K562 treated with DMSO at 1 percent for 24 hours (cell line): ENCODE measurements around the gene METTL23. TPM values are rescaled to one million over a fixed set of nuclear protein-coding genes. Genes with fewer than 3 reads are reported as not detected.

Experiments used
- total RNA-seq: library from RNA; unstranded; fragments of 300-600 nt; gene quantifications from 2 replicates; pipeline ENCODE4 v1.2.3, GENCODE V29; 2022; ENCODE audit warnings: low read depth; ENCODE audit not compliant: insufficient read depth

METTL23 gene, protein sequence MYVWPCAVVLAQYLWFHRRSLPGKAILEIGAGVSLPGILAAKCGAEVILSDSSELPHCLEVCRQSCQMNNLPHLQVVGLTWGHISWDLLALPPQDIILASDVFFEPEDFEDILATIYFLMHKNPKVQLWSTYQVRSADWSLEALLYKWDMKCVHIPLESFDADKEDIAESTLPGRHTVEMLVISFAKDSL
- total RNA-seq = 76.9 and 81.6 TPM in 2 replicates

DNA sequence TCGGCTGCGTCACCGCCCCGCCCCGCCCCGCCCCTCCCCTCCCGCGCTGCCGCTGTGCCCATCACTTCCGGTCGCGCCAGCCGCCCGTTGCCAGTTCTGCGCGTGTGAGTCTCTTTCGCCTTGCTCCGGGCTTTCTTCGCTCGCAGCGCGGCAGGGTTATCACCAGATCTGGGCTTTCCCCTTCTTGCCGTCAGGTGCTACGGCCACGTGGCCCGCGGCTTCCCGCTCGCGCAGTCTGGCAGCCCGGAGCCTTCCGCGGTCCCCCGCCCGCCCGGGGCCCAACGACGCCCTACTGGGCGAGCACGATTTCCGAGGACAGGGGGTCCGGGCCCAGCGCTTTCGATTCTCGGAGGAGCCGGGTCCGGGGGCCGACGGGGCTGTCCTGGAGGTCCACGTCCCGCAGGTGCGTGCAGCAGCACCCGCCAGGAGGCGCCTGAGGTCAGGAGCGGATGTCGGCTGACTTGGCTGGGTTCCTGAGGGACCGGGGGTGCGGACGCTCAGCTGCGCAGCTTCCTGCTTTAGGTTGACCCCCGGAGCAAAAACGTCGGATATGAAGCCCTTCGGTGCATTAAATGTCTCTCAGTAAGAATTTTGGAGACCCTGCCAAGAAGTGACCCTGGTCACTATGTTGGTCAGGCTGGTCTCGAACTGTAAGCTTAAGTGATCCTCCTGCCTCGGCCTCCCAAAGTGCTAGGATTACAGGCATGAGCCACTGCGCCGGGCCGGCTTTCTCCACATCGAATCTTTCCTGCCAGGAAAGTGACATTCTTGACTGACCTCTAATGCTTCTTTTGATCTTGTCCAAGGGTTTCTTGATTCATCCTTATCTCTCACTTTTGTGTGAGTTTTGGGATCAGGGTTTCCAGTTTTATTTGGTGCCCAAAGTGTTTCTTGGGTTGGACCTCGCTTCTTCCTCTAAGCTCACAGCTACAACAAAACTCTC lies at the start of gene METTL23:
METTL23 (plus strand) TSS at position 64 of the 943 bp plus-strand sequence. CDS start 2,872 bp downstream, outside the sequence.

DNA sequence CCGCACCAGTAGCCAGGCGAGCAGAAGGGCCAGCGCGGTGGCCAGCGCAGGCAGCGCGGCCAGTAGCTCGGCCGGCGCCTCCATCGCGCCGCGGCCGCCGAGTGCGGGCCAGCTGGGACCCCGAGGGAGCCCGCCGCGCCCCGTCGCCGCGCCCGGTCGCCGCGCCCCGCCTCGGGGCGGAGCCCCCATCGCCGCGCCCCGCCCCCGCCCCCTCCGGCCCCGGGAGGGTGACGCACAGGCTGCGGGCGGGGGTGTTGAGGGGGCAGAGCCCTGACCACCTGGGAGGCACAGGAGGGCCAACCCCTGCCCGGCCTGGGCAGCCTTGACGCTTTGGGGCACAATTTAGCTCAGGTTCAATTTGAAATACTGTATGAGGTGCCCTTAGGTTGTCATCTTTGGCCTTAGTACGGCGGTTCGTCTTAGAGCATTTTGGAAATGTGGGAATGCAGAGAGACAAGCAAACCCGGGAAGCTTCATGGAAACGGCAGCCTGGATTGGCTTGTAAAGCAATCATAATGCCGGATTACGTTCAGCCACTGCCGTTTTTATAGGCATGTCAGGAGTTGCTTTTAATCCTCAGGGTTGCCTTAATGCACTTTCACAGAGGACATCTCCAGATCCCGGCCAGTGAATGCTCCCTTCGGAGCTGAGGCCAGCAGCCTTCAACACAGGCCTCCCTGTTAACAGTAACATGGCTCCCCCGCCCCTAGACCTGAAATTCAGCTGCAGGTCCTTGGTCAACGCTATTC lies 15.6 kb upstream of the METTL23 start, which contains the start of gene MXRA7:
MXRA7 (minus strand) TSS at position 103 of the 749 bp plus-strand sequence; CDS start at position 84, 19 bp downstream.

DNA sequence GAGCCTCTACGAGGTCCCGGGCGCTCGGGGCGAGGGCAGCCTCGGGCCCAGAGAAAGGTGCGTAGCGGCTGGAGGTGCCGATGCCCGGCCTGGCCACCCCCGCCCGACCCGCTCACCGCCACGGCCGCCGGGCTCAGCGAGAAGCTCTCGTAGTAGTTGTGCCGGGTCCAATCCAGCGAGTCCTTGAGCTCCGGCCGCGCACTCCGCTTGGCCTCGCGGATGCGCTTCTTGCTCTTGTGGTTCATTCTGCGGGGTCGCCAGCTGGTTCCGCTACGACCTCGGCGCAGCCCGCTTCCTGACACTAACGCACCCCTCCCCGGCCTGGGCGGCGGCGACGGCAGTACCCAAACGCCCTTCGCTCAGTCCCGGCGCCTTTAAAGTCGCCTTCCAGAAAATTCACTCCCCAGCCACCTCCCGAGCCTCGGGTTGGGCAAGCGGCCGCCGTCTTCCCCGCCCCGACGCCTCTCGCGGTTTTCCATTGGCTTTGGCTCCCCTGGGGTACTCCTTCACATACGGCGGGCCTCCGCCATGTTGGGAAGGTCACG lies 336 bp upstream of the METTL23 start, which contains the start of gene JMJD6:
JMJD6 (minus strand) TSS at position 376 of the 545 bp plus-strand sequence; CDS start at position 245, 131 bp downstream.

DNA sequence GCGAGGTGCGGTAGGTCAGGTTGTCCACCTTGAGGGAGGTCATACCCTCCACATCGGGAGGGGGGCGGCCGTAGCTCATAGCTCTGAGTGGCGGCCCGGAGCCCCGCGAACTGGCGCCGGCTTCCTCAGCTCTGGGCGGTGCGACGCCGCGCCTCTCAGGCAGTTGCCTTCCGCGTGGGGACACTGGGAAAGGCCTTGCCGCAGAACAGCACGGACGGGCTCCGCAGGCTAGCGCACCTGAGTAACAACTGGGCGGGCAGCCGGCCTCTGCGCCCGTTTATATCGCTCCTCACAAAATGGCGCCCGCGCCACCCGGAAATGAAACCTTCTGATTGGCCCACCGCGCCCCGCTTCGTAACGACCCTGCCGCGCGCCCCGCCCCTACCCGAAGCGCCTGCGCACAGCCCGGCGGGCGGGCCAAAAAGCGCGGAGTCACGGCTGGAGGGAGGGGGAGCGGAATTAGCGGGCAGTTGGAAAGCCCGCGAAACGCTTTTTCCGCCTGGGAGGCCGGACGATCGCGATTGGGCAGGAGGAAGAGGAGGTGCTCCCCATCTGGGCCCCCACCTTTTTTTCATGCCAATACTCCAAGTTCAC lies 10.5 kb downstream of the METTL23 start, which contains the start of gene SRSF2:
SRSF2 (minus strand) TSS at position 250 of the 594 bp plus-strand sequence; CDS start at position 79, 171 bp downstream.

DNA sequence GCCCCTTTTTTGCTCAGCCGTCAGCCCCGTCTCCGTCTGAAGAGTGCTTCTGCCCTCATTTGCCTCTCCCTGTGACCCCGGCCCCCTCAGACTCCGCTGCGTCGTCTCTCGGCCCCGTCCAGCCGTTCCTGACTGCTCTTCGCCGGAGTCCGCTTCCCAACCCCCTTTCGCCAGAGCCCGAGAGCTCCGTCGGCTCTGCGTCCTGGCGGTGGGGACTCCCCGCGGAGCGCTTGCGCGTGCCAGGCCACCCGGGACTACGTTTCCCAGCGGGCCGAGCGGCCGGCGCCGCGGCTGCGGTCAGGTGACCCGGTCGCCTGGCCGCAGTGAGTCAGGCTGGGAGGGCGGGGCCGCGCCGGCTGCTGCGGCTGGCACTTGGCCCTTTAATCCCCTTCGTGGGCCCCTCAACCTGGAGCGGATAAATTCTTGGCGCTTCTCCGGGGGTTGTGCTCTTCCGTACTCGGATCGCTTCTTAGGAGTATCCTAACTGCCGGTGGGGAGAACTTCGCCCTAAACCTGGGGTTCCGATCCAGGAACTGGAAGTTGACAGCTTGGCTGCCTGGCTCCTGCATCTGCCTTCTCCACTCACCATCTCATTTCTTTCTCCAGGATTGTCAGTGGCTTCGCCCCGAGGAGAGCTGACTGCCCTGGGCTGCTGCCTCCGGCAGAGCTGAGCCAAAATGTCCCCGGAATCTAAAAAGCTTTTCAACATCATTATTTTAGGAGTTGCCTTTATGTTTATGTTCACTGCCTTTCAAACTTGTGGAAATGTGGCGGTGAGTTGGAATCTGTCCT lies 11.2 kb downstream of the METTL23 start, which contains the start of gene MFSD11:
MFSD11 (plus strand) TSS at position 444 of the 792 bp plus-strand sequence; CDS start at position 678, 234 bp downstream.

Other genes with a start within 250 kb of the METTL23 start
- 0.79 and 1.6 TPM in 2 replicates for gene RHBDF2, start 225.4 kb upstream of the METTL23 start, total RNA-seq
- 0.28 and 0.88 TPM in 2 replicates for gene CYGB, start 189.1 kb upstream of the METTL23 start, total RNA-seq
- gene PRCD, start 186.8 kb upstream of the METTL23 start, total RNA-seq = not detected in 2 replicates
- gene ST6GALNAC2, start 141.0 kb upstream of the METTL23 start, total RNA-seq = not detected in 2 replicates
- gene ST6GALNAC1, start 83.1 kb upstream of the METTL23 start, total RNA-seq = 26.1 and 36.2 TPM in 2 replicates
- gene MXRA7, start 15.9 kb upstream of the METTL23 start, total RNA-seq = 14.4 and 15.0 TPM in 2 replicates
- gene JMJD6, start 233 bp upstream of the METTL23 start, total RNA-seq = 47.3 and 50.5 TPM in 2 replicates
- gene SRSF2, start 10.5 kb downstream of the METTL23 start, total RNA-seq = 458 and 511 TPM in 2 replicates
- gene MFSD11, start 11.3 kb downstream of the METTL23 start, total RNA-seq = 26.6 and 34.6 TPM in 2 replicates
- not detected in 2 replicates for gene MGAT5B, start 141.6 kb downstream of the METTL23 start, total RNA-seq